ENCODE data around the gene LMO2. TPM values are rescaled to one million over a fixed set of nuclear protein-coding genes. Genes with fewer than 3 reads are reported as not detected.

Gene LMO2
- total RNA-seq: under 0.01 and 0.20 TPM in 2 replicates

DNA sequence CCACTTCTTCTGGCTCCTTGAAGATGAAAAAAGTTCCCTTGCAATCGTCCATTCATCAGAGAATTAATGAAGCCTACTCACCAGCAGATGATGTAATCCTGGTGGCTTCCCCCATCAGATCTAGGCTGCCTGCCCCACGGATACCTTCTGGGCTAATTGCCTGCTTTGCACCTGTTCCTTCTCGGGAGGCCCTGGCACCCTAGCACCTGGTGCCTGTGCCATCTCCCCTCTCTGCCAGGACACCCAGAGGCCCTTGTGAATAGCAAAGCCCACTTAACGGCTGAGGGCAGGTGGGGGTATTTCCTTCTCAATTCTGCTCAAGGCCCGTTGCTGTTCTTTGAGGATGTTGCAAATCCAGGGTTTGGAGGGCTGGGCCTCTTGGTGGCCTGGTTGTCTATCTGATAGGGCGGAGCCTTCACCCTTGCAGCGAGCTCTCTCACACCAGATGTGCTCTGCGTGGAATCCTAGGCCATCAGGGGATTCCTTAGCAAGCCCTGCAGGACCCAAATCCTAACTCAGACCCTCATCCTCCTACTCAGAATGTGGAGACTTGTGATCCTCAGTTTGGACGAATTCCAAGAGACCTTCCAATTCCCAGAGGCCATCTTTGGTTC is at the start of gene LMO2:
Gene LMO2, minus strand, starts transcription at position 363 of the 614 bp plus-strand sequence. CDS start 22,360 bp downstream, outside the sequence.

Other genes starting within 250 kb of the LMO2 start
- 0.20 TPM in 1 of 2 replicates, not detected in the other for gene C11orf91, start 191.2 kb downstream of the LMO2 start, total RNA-seq
- 257 and 365 TPM in 2 replicates for gene CD59, start 155.7 kb downstream of the LMO2 start, total RNA-seq
- 23.5 and 25.6 TPM in 2 replicates for gene FBXO3, start 117.6 kb downstream of the LMO2 start, total RNA-seq
- gene CAPRIN1, start 159.7 kb upstream of the LMO2 start, total RNA-seq: 197 and 239 TPM in 2 replicates
- 38.6 and 49.1 TPM in 2 replicates for gene NAT10, start 213.6 kb upstream of the LMO2 start, total RNA-seq